Omental fat pad (tissue), 4 donors: ENCODE data around the gene FKTN. TPM values are rescaled to one million over a fixed set of nuclear protein-coding genes. Genes with fewer than 3 reads are reported as not detected.

Experiments used
- ATAC-seq: fragments of 150-250 bp; one replicate; pipeline ENCODE4 v1.9.1; 2016; ENCODE audit warnings: mild to moderate bottlenecking, moderate library complexity; ENCODE audit not compliant: low FRiP score
- DNase-seq: peaks from one replicate; pipeline ENCODE4 v3.0.0-alpha.2; 2019; ENCODE audit warnings: low spot score
- CTCF ChIP-seq, 3 donors: fragments of 450-650 bp; IDR thresholded peaks; one replicate each; pipeline ENCODE4 v1.5.1; 2016 to 2017; ENCODE audit warnings: antibody characterized with exemption in 3 of 3, mild to moderate bottlenecking in 3 of 3, moderate library complexity in 2 of 3
- total RNA-seq, 4 donors: library from RNA; depleted of rRNA; stranded (reverse); fragments of >200 nt; gene quantifications; one replicate each; pipeline ENCODE4 v1.1.0, GENCODE V29; 2016

FKTN gene
- total RNA-seq, 4 donors from 2014 or later, result 6.6 to 36.3 (median 16.0) TPM

GRCh38 chr9:105593145-105593544 lies 35.2 kb downstream of the FKTN start:
- no peak for TF ChIP-seq CTCF (IDR thresholded peaks at IDR 0.05)
- ATAC-seq, result no peak
- no peak for DNase-seq

GRCh38 chr9:105608721-105609598 lies 51.0 kb downstream of the FKTN start:
- no peak for TF ChIP-seq CTCF (IDR thresholded peaks at IDR 0.05)
- DNase-seq (no peak), ATAC-seq (no peak)

DNA sequence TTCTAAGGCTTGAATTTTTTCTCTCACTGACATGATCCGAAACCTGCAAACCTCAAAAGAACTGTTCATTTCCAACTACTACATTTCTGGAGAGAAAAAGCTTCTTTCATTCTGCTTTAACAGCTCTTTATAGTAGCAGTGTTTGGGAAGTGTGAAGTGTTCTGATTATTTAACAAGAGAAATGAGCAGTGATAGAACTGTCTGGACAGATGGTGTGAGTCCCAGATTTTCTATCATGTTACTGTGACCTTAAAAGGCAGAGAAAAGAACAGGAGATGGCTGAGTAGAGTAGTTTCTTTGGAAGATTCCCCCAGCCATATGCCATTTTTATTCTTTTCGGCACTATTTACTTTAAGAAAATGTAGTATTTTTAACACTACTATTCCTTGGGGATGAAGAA lies 63.1 kb downstream of the FKTN start:
- DNase-seq, result no peak
- no peak for ATAC-seq
- no peak for TF ChIP-seq CTCF (IDR thresholded peaks at IDR 0.05)

- ATAC-seq (no peak), DNase-seq (no peak)
- TF ChIP-seq CTCF (IDR thresholded peaks at IDR 0.05), result no peak
These were observed 67.2 kb downstream of the FKTN start for GRCh38 chr9:105625088-105625487.

DNA sequence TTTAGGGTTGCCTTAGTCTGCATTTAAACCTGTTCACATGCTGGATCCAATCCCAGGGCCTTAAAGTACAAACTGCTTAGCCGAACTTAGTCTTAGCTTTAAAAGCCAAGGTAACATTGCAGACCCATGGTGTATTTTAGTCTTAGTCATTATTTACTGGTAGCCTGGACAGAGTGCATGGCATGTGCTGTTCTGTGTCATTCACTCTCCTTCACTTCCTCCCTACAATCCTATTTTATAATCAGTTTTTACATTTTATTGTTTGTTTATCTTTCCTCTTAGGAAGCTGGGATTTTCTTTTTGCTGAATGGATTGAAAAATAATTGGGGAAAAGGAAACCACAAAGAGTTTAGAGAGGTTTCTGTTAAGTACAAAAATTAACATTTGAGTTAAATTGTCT lies 74.9 kb downstream of the FKTN start:
- DNase-seq (no peak), ATAC-seq (no peak)
- no peak for TF ChIP-seq CTCF (IDR thresholded peaks at IDR 0.05)

GRCh38 chr9:105633411-105633810 lies 75.5 kb downstream of the FKTN start:
- DNase-seq (no peak), ATAC-seq (no peak)
- TF ChIP-seq CTCF (IDR thresholded peaks at IDR 0.05), result no peak

GRCh38 chr9:105636331-105636730 lies 78.4 kb downstream of the FKTN start:
- no peak for DNase-seq
- TF ChIP-seq CTCF (IDR thresholded peaks at IDR 0.05), result no peak
- ATAC-seq, result no peak
